ENCODE data around the gene MOB3B.

Gene MOB3B

DNA sequence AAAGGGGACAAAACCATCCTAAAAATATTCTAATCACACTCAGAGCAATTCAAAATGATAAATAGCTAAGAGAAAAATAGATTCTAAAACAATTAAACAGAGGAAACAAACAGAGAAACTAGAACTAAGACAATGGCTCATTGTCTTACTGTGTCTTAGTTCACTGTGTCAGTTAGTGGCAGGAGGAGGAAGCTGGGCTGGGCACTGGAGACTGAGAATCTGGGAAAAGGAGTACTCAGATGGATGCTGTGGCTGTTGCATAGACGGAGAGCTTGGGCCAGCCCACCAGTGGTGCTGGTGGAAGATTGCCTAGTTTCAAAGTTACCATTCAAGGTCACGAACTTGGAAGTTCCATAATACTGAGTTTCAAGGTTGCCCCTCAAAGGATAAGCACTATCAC, 100.2 kb downstream of the MOB3B start:
- DNase-seq (ENCODE audit: extremely low spot score): no peak
- CTCF ChIA-PET: no interaction called here
- TF ChIP-seq FOXM1 (IDR thresholded peaks at IDR 0.05; ENCODE audit: borderline replicate concordance): no peak
- TF ChIP-seq LEF1 (IDR thresholded peaks at IDR 0.05; ENCODE audit: borderline replicate concordance): no peak
- POLR2A ChIA-PET: no interaction called here

DNA sequence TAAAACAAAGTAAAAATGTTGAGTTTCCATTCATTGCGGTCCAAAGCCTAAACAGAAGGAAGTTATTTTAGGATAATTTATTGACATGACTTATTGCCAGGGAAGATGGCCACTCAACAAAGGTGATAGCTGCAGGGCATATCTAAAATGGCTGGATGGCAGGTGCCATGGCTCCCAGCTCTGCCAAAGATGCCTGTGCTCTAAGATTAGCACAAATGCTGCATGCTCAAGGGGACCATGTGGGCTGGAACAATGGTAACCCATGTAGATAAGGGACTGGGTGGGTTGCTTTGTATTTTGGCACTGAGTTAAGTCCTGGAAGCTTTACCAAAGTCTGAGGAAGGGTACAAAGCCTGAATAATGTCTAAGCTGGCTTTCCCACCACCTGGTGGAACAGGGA, 101.1 kb downstream of the MOB3B start:
- TF ChIP-seq ARNT (IDR thresholded peaks at IDR 0.05): no peak
- CTCF ChIA-PET: no interaction called here
- POLR2A ChIA-PET: no interaction called here
- DNase-seq (ENCODE audit: extremely low spot score): no peak

DNA sequence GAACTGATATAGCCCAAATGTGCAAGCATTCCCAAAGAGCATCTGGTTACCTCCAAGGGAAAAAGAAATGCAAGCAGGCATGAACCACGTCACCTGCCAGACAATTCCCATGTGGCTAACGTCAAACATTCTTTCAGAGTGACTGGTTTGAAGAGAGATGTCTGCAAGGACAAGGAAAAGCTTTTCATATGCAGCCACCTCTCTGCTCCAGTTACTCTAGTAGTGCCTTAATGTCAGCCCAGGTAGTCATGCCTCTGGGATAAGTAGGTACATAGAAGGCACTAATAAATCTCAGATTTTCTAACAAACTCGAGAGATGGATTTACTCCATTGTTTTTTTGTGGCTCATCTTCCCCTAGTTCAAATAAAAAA, 102.4 kb downstream of the MOB3B start:
- ChIA-PET CTCF (no interaction called here), POLR2A (no interaction called here)
- DNase-seq (ENCODE audit: extremely low spot score): no peak
- TF ChIP-seq HDGF (IDR thresholded peaks at IDR 0.05; ENCODE audit: borderline replicate concordance) (no peak), TARDBP (IDR thresholded peaks at IDR 0.05) (no peak), FOXM1 (IDR thresholded peaks at IDR 0.05; ENCODE audit: borderline replicate concordance) (no peak)
- TF ChIP-seq, protein P1, sequence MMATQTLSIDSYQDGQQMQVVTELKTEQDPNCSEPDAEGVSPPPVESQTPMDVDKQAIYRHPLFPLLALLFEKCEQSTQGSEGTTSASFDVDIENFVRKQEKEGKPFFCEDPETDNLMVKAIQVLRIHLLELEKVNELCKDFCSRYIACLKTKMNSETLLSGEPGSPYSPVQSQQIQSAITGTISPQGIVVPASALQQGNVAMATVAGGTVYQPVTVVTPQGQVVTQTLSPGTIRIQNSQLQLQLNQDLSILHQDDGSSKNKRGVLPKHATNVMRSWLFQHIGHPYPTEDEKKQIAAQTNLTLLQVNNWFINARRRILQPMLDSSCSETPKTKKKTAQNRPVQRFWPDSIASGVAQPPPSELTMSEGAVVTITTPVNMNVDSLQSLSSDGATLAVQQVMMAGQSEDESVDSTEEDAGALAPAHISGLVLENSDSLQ (IDR thresholded peaks at IDR 0.05): no peak

DNA sequence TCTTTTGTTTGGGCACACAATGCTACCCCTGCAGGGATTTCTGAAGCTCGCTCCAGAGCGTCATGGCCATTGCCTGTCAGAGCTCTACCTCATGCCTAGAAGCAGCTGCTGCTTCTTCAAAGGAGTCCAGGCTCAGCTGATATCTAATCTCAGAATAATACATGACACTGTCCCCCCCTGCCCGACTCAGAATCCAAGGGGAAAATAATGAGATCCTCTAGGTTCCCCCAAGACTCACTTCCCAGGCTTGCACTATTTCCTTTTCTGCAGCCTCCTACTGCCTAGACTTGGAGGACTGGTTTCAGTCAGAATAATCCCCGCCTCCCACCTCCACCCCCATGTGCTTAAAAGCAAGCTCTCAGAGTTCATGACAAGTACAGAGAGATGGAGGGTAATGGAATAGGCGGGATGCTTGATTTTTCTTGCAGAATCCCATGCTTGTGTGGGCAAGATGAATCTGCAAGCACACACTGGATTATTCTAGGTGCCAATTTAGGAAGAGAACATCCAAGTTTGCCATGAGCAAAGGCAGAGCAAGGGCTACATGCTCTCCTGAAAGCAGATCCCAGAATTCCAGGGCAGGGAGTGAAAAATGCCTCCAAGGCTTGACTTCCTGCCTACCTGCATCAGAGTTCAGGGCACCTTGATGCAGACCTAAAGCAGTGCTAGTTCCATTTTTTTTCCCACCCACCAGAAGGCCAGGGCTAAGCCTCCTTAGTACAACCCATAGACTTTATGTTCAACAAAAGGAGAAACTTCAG, 102.9 kb downstream of the MOB3B start:
- DNase-seq (ENCODE audit: extremely low spot score): no peak
- CTCF ChIA-PET: no interaction called here
- TF ChIP-seq BHLHE40 (IDR thresholded peaks at IDR 0.05; ENCODE audit: borderline replicate concordance) (no peak), LEF1 (IDR thresholded peaks at IDR 0.05; ENCODE audit: borderline replicate concordance) (no peak), ZNF384 (IDR thresholded peaks at IDR 0.05) (no peak), FOXK2 (IDR thresholded peaks at IDR 0.05) (no peak), L3MBTL2 (conservative IDR thresholded peaks at IDR 0.05) (no peak), ARNT (IDR thresholded peaks at IDR 0.05) (no peak), TARDBP (IDR thresholded peaks at IDR 0.05) (no peak), FOXA1 (IDR thresholded peaks at IDR 0.05) (no peak), SP1 (IDR thresholded peaks at IDR 0.05) (no peak), ELF4 (IDR thresholded peaks at IDR 0.05) (no peak), SUZ12 (IDR thresholded peaks at IDR 0.05) (no peak), NFRKB (IDR thresholded peaks at IDR 0.05) (no peak), FOXM1 (IDR thresholded peaks at IDR 0.05; ENCODE audit: borderline replicate concordance) (no peak), CTBP1 (IDR thresholded peaks at IDR 0.05; ENCODE audit: borderline replicate concordance) (no peak), HDGF (IDR thresholded peaks at IDR 0.05; ENCODE audit: borderline replicate concordance) (no peak)
- TF ChIP-seq, protein P1 (IDR thresholded peaks at IDR 0.05): no peak
- POLR2A ChIA-PET: no interaction called here

DNA sequence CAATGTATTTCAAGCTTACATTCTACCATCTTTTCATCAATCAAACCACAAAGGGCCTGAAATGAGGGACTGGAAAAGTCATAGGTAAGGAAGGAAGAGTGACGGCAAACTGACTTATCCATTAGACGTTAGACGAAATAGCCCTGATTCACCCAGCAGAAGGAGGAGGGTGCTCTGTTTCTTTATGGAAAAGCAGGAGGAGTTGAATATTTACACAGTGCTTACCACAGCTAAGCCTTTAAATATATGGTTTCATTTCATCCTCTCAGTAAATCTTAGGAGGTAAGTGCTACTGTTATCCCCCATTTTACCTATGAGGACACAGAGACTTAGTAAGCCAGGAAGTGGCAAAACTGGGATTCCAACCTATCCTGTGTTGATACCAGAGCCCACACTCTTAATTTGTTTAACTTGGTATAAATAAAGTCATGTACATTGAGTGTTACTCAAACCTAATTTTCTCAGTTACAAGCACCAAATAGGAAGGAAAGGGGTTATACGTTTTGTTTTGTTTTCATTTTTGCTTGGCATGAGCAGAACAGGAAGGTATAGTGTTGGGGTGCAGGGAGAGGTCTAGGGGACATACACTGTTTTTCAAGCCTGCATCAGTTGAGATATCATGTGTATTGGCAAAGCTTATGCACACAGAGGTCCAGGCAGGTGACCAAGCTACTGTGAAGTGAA, 103.6 kb downstream of the MOB3B start:
- CTCF ChIA-PET: no interaction called here
- DNase-seq (ENCODE audit: extremely low spot score): no peak
- POLR2A ChIA-PET: no interaction called here
- no peak for TF ChIP-seq TARDBP (IDR thresholded peaks at IDR 0.05)
- TF ChIP-seq LEF1 (IDR thresholded peaks at IDR 0.05; ENCODE audit: borderline replicate concordance): no peak
- no peak for TF ChIP-seq HDGF (IDR thresholded peaks at IDR 0.05; ENCODE audit: borderline replicate concordance)
- TF ChIP-seq ARNT (IDR thresholded peaks at IDR 0.05): no peak
- TF ChIP-seq ZNF384 (IDR thresholded peaks at IDR 0.05): no peak
- no peak for TF ChIP-seq BHLHE40 (IDR thresholded peaks at IDR 0.05; ENCODE audit: borderline replicate concordance)
- TF ChIP-seq FOXM1 (IDR thresholded peaks at IDR 0.05; ENCODE audit: borderline replicate concordance): no peak
- no peak for TF ChIP-seq L3MBTL2 (conservative IDR thresholded peaks at IDR 0.05)
- no peak for TF ChIP-seq CTBP1 (IDR thresholded peaks at IDR 0.05; ENCODE audit: borderline replicate concordance)
- TF ChIP-seq FOXA1 (IDR thresholded peaks at IDR 0.05): no peak
- TF ChIP-seq SP1 (IDR thresholded peaks at IDR 0.05): no peak
- TF ChIP-seq ELF4 (IDR thresholded peaks at IDR 0.05): no peak
- no peak for TF ChIP-seq SUZ12 (IDR thresholded peaks at IDR 0.05)
- no peak for TF ChIP-seq NFRKB (IDR thresholded peaks at IDR 0.05)
- TF ChIP-seq, protein P1 (IDR thresholded peaks at IDR 0.05): no peak
- TF ChIP-seq FOXK2 (IDR thresholded peaks at IDR 0.05): no peak

DNA sequence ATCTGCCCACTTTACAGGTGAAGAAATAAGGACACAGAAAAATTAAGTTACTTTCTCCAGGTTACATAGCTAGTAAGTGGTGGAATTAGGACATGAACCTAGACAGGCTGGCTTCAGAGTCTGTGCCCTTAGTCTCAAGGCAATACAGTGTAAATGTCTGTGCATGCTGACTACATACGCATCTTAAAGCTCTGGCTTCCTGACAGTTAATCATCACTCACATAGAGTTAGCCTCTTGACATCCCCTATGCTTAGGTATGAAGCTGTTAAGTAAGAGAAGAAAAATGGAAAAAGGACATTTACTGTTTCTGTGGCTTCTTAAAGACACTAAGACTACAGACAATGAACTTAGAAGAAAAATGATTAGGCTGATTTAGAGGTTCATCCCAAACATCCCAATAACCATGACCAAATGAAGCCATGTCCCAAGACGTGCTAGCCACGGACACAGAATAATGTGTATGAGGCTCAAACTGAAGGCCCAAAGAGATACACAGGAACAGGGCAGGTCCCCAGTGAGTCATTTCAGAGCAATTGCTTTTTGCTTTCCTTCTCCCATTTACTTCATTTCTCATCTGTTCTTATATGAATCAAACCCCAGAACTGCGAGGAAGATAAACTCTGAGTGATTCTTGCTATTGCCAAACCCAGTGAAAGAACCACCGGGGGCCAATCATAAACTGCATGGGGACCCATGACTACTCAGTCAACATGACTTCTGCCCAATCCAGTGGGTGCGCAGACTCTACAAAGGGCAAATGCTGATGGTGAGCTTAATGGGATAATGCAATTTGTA, 105.5 kb downstream of the MOB3B start:
- CTCF ChIA-PET: interaction anchor here (0.6 kb wide), 2 partner anchors 67 to 103 kb away, joined by 3 to 6 read pairs; no protein-coding TSS in a partner anchor

More for the DNA sequence above, 105.5 kb downstream of the MOB3B start:
- DNase-seq (ENCODE audit: extremely low spot score): no peak
- TF ChIP-seq HDGF (IDR thresholded peaks at IDR 0.05; ENCODE audit: borderline replicate concordance): no peak
- TF ChIP-seq L3MBTL2 (conservative IDR thresholded peaks at IDR 0.05): no peak
- TF ChIP-seq NFRKB (IDR thresholded peaks at IDR 0.05): no peak
- no peak for TF ChIP-seq SP1 (IDR thresholded peaks at IDR 0.05)
- TF ChIP-seq, protein P1 (IDR thresholded peaks at IDR 0.05): no peak
- TF ChIP-seq BHLHE40 (IDR thresholded peaks at IDR 0.05; ENCODE audit: borderline replicate concordance): no peak
- no peak for TF ChIP-seq FOXA1 (IDR thresholded peaks at IDR 0.05)
- TF ChIP-seq ZNF384 (IDR thresholded peaks at IDR 0.05): no peak
- TF ChIP-seq FOXM1 (IDR thresholded peaks at IDR 0.05; ENCODE audit: borderline replicate concordance): no peak
- TF ChIP-seq CTBP1 (IDR thresholded peaks at IDR 0.05; ENCODE audit: borderline replicate concordance): no peak
- no peak for TF ChIP-seq ELF4 (IDR thresholded peaks at IDR 0.05)
- no peak for TF ChIP-seq ARNT (IDR thresholded peaks at IDR 0.05)
- TF ChIP-seq FOXK2 (IDR thresholded peaks at IDR 0.05): no peak
- POLR2A ChIA-PET: no interaction called here
